ENCODE measurements around the gene RLN1. TPM values are rescaled to one million over a fixed set of nuclear protein-coding genes. Genes with fewer than 3 reads are reported as not detected.

The RLN1 gene
- total RNA-seq, 1 donor from 2014 or later: not detected

DNA sequence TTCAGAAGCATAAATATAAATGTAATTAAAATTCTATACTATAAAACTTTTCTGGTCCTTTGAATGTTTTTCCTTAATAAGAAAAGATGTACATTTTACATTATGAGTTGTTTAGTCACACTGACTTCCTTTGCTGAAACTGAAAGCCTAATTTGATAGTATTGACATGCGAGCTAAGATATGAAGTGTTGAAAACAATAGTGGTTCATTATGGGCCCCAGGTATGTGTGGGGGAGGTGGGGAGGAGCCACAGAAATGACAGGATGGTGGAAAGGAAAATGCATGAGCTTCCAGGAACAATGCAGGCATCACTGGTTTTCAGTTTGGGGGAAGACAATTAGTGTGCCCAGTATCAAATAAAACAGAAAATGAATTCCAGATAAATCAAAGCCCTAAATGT is 35.4 kb upstream of the RLN1 start:
- Mint-ChIP-seq H3K36me3 (ENCODE audit: low read depth, unreplicated experiment) (no peaks in the 10 kb centered on the region), H3K27ac (ENCODE audit: unreplicated experiment) (no peak overlapping the region), H3K9me3 (ENCODE audit: unreplicated experiment) (peaks cover 2% of the 10 kb centered on the region), H3K27me3 (ENCODE audit: low read depth, unreplicated experiment) (no peaks in the 10 kb centered on the region), H3K4me3 (ENCODE audit: unreplicated experiment) (no peak overlapping the region), H3K4me1 (ENCODE audit: low read depth, unreplicated experiment) (peaks cover 8% of the 10 kb centered on the region)
- FAIRE-seq: no peak
- Histone ChIP-seq H3K36me3 (ENCODE audit: insufficient read depth, low read length) (no peaks in the 10 kb centered on the region), H4K20me1 (ENCODE audit: insufficient read depth, low read length) (no peaks in the 10 kb centered on the region), H2AFZ (ENCODE audit: low read depth, low read length) (no peak overlapping the region), H3K27me3 (ENCODE audit: insufficient read depth, low read length) (no peaks in the 10 kb centered on the region), H3K4me3 (ENCODE audit: insufficient read depth, low read depth, low read length) (no peak overlapping the region), H3K9me3 (ENCODE audit: insufficient read depth, low read depth, low read length) (no peaks in the 10 kb centered on the region), H3K4me2 (ENCODE audit: low read length) (no peak overlapping the region), H3K27ac (ENCODE audit: low read depth, low read length) (no peak overlapping the region), H3K4me1 (ENCODE audit: insufficient read depth, low read length) (no peaks in the 10 kb centered on the region), H3K9ac (ENCODE audit: low read length) (no peak overlapping the region), H3K79me2 (ENCODE audit: insufficient read depth, low read length) (no peaks in the 10 kb centered on the region)
- no peak for DNase-seq (ENCODE audit: low read depth)
- TF ChIP-seq CTCF (IDR thresholded peaks at IDR 0.05; ENCODE audit: insufficient read depth, low read depth, low read length): no peak
- TF ChIP-seq EZH2 (IDR thresholded peaks at IDR 0.05; ENCODE audit: insufficient read depth, low read length): no peak

DNA sequence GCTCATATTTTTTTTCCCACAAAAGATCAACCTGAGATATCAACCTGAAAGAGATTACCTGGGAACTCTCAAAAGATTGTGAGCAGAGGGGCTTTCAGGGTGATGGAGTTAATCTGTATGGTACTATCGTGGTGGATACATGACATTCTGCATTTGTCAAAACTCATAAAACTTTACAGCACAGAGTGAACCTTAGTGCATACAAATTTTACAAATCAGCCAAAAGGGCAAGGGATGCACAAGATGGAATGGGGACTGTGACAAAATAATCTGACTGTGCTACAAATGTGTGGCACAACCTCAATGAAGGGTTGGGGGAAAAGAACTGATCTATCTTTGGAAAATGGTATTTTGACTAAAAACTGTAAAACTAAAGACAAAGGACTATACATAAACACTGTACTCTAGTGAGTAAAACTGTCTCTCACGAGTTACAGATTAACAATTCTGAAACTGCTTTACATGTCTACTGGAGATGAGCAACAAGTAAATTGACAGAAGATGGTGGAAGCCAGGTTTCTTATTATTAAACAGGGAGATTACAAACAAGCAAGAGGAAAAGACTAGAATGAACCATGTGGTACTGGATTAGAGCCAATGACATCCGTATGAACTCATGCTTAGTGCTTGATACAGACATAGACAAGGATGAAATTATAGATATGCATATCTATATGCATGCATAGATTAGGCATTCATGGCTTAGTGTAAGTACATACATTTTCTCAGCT is 24.8 kb upstream of the RLN1 start:
- no peaks in the 10 kb centered on the region for H3K9me3 ChIP-seq (ENCODE audit: insufficient read depth, low read depth, low read length)
- Mint-ChIP-seq H3K27ac (ENCODE audit: unreplicated experiment) (no peak overlapping the region), H3K9me3 (ENCODE audit: unreplicated experiment) (peaks cover 6% of the 10 kb centered on the region), H3K27me3 (ENCODE audit: low read depth, unreplicated experiment) (no peaks in the 10 kb centered on the region), H3K36me3 (ENCODE audit: low read depth, unreplicated experiment) (no peaks in the 10 kb centered on the region), H3K4me1 (ENCODE audit: low read depth, unreplicated experiment) (peaks cover 7% of the 10 kb centered on the region), H3K4me3 (ENCODE audit: unreplicated experiment) (no peak overlapping the region)
- FAIRE-seq (no peak), DNase-seq (ENCODE audit: low read depth) (no peak)
- no peaks in the 10 kb centered on the region for H3K27me3 ChIP-seq (ENCODE audit: insufficient read depth, low read length)
- H3K9ac ChIP-seq (ENCODE audit: low read length): no peak overlapping the region
- no peak overlapping the region for H2AFZ ChIP-seq (ENCODE audit: low read depth, low read length)
- H3K79me2 ChIP-seq (ENCODE audit: insufficient read depth, low read length): no peaks in the 10 kb centered on the region
- no peak overlapping the region for H3K27ac ChIP-seq (ENCODE audit: low read depth, low read length)
- no peaks in the 10 kb centered on the region for H4K20me1 ChIP-seq (ENCODE audit: insufficient read depth, low read length)
- H3K4me2 ChIP-seq (ENCODE audit: low read length): no peak overlapping the region
- no peaks in the 10 kb centered on the region for H3K36me3 ChIP-seq (ENCODE audit: insufficient read depth, low read length)
- TF ChIP-seq CTCF (IDR thresholded peaks at IDR 0.05; ENCODE audit: insufficient read depth, low read depth, low read length) (no peak), EZH2 (IDR thresholded peaks at IDR 0.05; ENCODE audit: insufficient read depth, low read length) (no peak)
- H3K4me1 ChIP-seq (ENCODE audit: insufficient read depth, low read length): no peaks in the 10 kb centered on the region
- H3K4me3 ChIP-seq (ENCODE audit: insufficient read depth, low read depth, low read length): no peak overlapping the region

- Mint-ChIP-seq H3K9me3 (ENCODE audit: unreplicated experiment) (peaks cover 4% of the 10 kb centered on the region), H3K27me3 (ENCODE audit: low read depth, unreplicated experiment) (no peaks in the 10 kb centered on the region), H3K27ac (ENCODE audit: unreplicated experiment) (no peak overlapping the region), H3K36me3 (ENCODE audit: low read depth, unreplicated experiment) (no peaks in the 10 kb centered on the region), H3K4me3 (ENCODE audit: unreplicated experiment) (no peak overlapping the region), H3K4me1 (ENCODE audit: low read depth, unreplicated experiment) (peaks cover 11% of the 10 kb centered on the region)
- FAIRE-seq: no peak
- H3K4me3 ChIP-seq (ENCODE audit: insufficient read depth, low read depth, low read length): no peak overlapping the region
- H3K36me3 ChIP-seq (ENCODE audit: insufficient read depth, low read length): peaks cover 4% of the 10 kb centered on the region
- H3K4me1 ChIP-seq (ENCODE audit: insufficient read depth, low read length): no peaks in the 10 kb centered on the region
- no peaks in the 10 kb centered on the region for H3K79me2 ChIP-seq (ENCODE audit: insufficient read depth, low read length)
- no peaks in the 10 kb centered on the region for H3K9me3 ChIP-seq (ENCODE audit: insufficient read depth, low read depth, low read length)
- H3K4me2 ChIP-seq (ENCODE audit: low read length): no peak overlapping the region
- peak; percentile 20 for DNase-seq (ENCODE audit: low read depth)
- H3K27ac ChIP-seq (ENCODE audit: low read depth, low read length): no peak overlapping the region
- H2AFZ ChIP-seq (ENCODE audit: low read depth, low read length): no peak overlapping the region
- TF ChIP-seq EZH2 (IDR thresholded peaks at IDR 0.05; ENCODE audit: insufficient read depth, low read length): no peak
- TF ChIP-seq CTCF (IDR thresholded peaks at IDR 0.05; ENCODE audit: insufficient read depth, low read depth, low read length): no peak
- no peaks in the 10 kb centered on the region for H3K27me3 ChIP-seq (ENCODE audit: insufficient read depth, low read length)
- no peak overlapping the region for H3K9ac ChIP-seq (ENCODE audit: low read length)
- H4K20me1 ChIP-seq (ENCODE audit: insufficient read depth, low read length): no peaks in the 10 kb centered on the region
These were observed 21.8 kb upstream of the RLN1 start for GRCh38 chr9:5361326-5362010.

All from astrocyte (in vitro differentiated cells and primary cell).